GM10266 (cell line): ENCODE data around the gene MGAT5.

Source experiments
- DNase-seq: peaks from one replicate; pipeline ENCODE4 v3.0.0; 2012; ENCODE audit errors: extremely low spot score
- CTCF ChIP-seq: IDR thresholded peaks from 2 replicates; pipeline ENCODE4 v1.5.1; 2012; ENCODE audit warnings: mild to moderate bottlenecking, low read depth; ENCODE audit not compliant: control insufficient read depth, insufficient read depth; ENCODE audit errors: missing control alignments

MGAT5 gene

GRCh38 chr2:134224005-134224404 is 29.9 kb upstream of the MGAT5 start:
- DNase-seq: no peak

GRCh38 chr2:134225173-134225572 is 28.7 kb upstream of the MGAT5 start:
- no peak for DNase-seq
- no peak for TF ChIP-seq CTCF

More at GRCh38 chr2:134224005-134224404, 29.9 kb upstream of the MGAT5 start:
- no peak for TF ChIP-seq CTCF

GRCh38 chr2:134225841-134226240 is 28.0 kb upstream of the MGAT5 start:
- no peak for TF ChIP-seq CTCF
- no peak for DNase-seq

- TF ChIP-seq CTCF: no peak
Observed at GRCh38 chr2:134226601-134227000, 27.3 kb upstream of the MGAT5 start.

GRCh38 chr2:134227666-134228065 is 26.2 kb upstream of the MGAT5 start:
- no peak for TF ChIP-seq CTCF
- DNase-seq: no peak

More at GRCh38 chr2:134226601-134227000, 27.3 kb upstream of the MGAT5 start:
- no peak for DNase-seq

GRCh38 chr2:134228493-134228903 is 25.4 kb upstream of the MGAT5 start:
- peak; percentile 37 for TF ChIP-seq CTCF
- no peak for DNase-seq

GRCh38 chr2:134229540-134229939 is 24.3 kb upstream of the MGAT5 start:
- DNase-seq: no peak
- no peak for TF ChIP-seq CTCF
